Activated T-cell treated with anti-CD3 and anti-CD28 coated beads, Interleukin-2, amount 50 U/mL, for 24 hours (primary cell): ENCODE results near the gene EGFR.

Experiments
- DNase-seq: peaks from one replicate; pipeline ENCODE4 v3.0.0-alpha.2; 2020
- H3K27ac Mint-ChIP-seq: 2 replicates; pipeline ENCODE4 v1.8.0; 2020; ENCODE audit warnings: mild to moderate bottlenecking, mixed read lengths
- H3K27me3 Mint-ChIP-seq: 2 replicates; pipeline ENCODE4 v1.8.0; 2020; ENCODE audit warnings: mixed read lengths
- H3K36me3 Mint-ChIP-seq: 2 replicates; pipeline ENCODE4 v1.8.0; 2020; ENCODE audit warnings: low read depth, mixed read lengths
- H3K4me1 Mint-ChIP-seq: 2 replicates; pipeline ENCODE4 v1.8.0; 2020; ENCODE audit warnings: low read depth, mixed read lengths
- H3K4me3 Mint-ChIP-seq: 2 replicates; pipeline ENCODE4 v1.8.0; 2020; ENCODE audit warnings: mild to moderate bottlenecking, moderate library complexity, mixed read lengths
- H3K9me3 Mint-ChIP-seq: 2 replicates; pipeline ENCODE4 v1.8.0; 2020; ENCODE audit warnings: mixed read lengths

Gene EGFR

GRCh38 chr7:55145606-55146005, 126.8 kb downstream of the EGFR start:
- no peak overlapping the region for H3K4me3 Mint-ChIP-seq
- DNase-seq = no peak
- H3K27ac Mint-ChIP-seq = no peak overlapping the region
- H3K4me1 Mint-ChIP-seq = peaks cover 2% of the 10 kb centered on the region
- H3K36me3 Mint-ChIP-seq = no peaks in the 10 kb centered on the region
- H3K27me3 Mint-ChIP-seq = peaks cover 48% of the 10 kb centered on the region
- H3K9me3 Mint-ChIP-seq = no peaks in the 10 kb centered on the region

- no peak overlapping the region for H3K4me3 Mint-ChIP-seq
- no peak overlapping the region for H3K27ac Mint-ChIP-seq
- peaks cover 46% of the 10 kb centered on the region for H3K27me3 Mint-ChIP-seq
- H3K36me3 Mint-ChIP-seq = no peaks in the 10 kb centered on the region
- no peak for DNase-seq
- H3K4me1 Mint-ChIP-seq = no peaks in the 10 kb centered on the region
- H3K9me3 Mint-ChIP-seq = no peaks in the 10 kb centered on the region
Measured at GRCh38 chr7:55147101-55147500, 128.3 kb downstream of the EGFR start.

DNA sequence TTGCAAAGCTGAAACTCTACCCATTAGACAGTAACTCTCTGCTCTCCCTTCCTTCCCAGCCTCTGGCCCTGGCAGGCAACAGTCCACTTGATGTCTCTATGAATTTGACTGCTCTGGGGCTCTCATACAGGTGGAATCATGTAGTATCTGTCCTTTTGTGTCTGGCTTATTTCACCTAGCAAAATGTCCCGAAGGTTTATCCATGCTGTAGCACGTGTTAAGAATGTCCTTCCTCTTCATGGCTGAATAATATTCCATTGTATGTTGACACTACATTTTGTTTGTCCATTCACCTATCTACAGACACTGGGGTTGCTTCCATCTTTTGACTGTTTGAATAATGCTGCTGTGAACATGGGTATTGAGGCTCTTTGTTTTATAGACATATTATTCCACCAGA, 128.9 kb downstream of the EGFR start:
- Mint-ChIP-seq H3K27ac (no peak overlapping the region), H3K36me3 (no peaks in the 10 kb centered on the region), H3K4me3 (no peak overlapping the region), H3K4me1 (no peaks in the 10 kb centered on the region), H3K9me3 (no peaks in the 10 kb centered on the region), H3K27me3 (peaks cover 43% of the 10 kb centered on the region)
- DNase-seq = no peak

DNA sequence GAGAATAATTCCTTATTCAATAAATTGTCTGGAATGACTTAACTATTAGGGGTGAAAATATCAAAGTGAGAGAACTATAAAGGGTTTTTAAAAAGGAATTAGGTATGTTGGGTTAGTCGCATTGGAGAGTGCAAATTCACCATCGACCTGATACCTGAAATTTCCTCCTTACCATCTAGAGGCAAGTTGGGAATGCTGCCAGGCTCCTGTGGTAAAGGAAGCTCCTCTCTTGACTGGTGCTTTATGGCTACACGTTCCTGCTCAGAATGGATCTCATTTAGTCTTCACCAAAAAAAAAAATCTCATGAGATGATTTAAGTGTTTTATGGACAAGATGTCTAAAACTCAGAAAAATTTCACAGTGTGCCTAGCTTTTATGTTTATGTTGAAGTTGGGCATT, 129.8 kb downstream of the EGFR start:
- Mint-ChIP-seq H3K27ac (no peak overlapping the region), H3K9me3 (no peaks in the 10 kb centered on the region), H3K4me1 (no peaks in the 10 kb centered on the region), H3K36me3 (no peaks in the 10 kb centered on the region), H3K27me3 (peaks cover 36% of the 10 kb centered on the region), H3K4me3 (no peak overlapping the region)
- no peak for DNase-seq

GRCh38 chr7:55149001-55149400, 130.2 kb downstream of the EGFR start:
- Mint-ChIP-seq H3K27ac (no peak overlapping the region), H3K4me3 (no peak overlapping the region), H3K36me3 (no peaks in the 10 kb centered on the region), H3K4me1 (no peaks in the 10 kb centered on the region), H3K27me3 (peaks cover 35% of the 10 kb centered on the region), H3K9me3 (no peaks in the 10 kb centered on the region)
- DNase-seq = no peak

DNA sequence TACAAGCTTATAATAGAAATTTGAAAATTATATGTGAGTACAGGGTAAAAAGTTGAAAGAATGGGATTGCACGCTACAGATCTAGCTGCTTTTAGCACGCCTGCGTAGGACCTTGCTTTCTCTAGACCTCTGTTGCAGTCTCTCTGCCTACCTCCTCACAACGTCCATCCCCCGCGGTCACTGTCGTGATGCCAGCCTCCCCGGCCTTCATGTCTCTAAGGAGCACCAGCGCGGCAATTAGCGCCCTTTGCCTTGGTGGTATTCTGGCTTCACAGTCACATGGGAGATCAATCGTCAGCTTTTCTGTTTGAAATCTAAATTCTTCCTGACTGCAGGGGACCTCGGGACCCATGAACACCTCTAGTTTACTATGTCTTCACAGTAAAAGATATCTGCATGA, 131.3 kb downstream of the EGFR start:
- Mint-ChIP-seq H3K4me3 (no peak overlapping the region), H3K9me3 (no peaks in the 10 kb centered on the region), H3K36me3 (no peaks in the 10 kb centered on the region), H3K27me3 (peaks cover 29% of the 10 kb centered on the region), H3K4me1 (no peaks in the 10 kb centered on the region), H3K27ac (no peak overlapping the region)
- no peak for DNase-seq

GRCh38 chr7:55150709-55151451, 132.1 kb downstream of the EGFR start:
- no peak overlapping the region for H3K4me3 Mint-ChIP-seq
- DNase-seq = no peak
- no peak overlapping the region for H3K27ac Mint-ChIP-seq
- no peaks in the 10 kb centered on the region for H3K4me1 Mint-ChIP-seq
- H3K9me3 Mint-ChIP-seq = no peaks in the 10 kb centered on the region
- H3K36me3 Mint-ChIP-seq = no peaks in the 10 kb centered on the region
- peaks cover 23% of the 10 kb centered on the region for H3K27me3 Mint-ChIP-seq

DNA sequence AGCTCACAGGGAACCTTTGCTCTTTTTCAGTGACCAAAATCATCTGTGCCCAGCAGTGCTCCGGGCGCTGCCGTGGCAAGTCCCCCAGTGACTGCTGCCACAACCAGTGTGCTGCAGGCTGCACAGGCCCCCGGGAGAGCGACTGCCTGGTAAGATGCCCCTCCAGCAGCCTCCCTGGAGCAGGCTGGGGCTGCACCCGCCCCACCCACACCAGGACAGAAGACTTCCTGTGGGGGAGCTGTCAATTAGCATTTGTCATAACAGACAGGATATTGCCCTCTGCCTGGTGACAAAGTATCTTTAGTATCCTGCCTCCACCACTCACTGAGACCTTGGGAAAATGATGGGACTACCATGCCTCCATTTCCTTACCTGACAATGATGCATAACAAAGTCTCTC, 133.7 kb downstream of the EGFR start:
- DNase-seq = no peak
- Mint-ChIP-seq H3K4me3 (no peak overlapping the region), H3K4me1 (peaks cover 3% of the 10 kb centered on the region), H3K27me3 (peaks cover 27% of the 10 kb centered on the region), H3K36me3 (no peaks in the 10 kb centered on the region), H3K27ac (no peak overlapping the region), H3K9me3 (no peaks in the 10 kb centered on the region)

- H3K36me3 Mint-ChIP-seq = no peaks in the 10 kb centered on the region
- no peaks in the 10 kb centered on the region for H3K9me3 Mint-ChIP-seq
- H3K4me1 Mint-ChIP-seq = peaks cover 3% of the 10 kb centered on the region
- no peak overlapping the region for H3K4me3 Mint-ChIP-seq
- no peak for DNase-seq
- H3K27me3 Mint-ChIP-seq = peaks cover 31% of the 10 kb centered on the region
- H3K27ac Mint-ChIP-seq = no peak overlapping the region
Measured at GRCh38 chr7:55154096-55154495, 135.3 kb downstream of the EGFR start.

GRCh38 chr7:55155351-55156117, 136.7 kb downstream of the EGFR start:
- no peak overlapping the region for H3K27ac Mint-ChIP-seq
- H3K36me3 Mint-ChIP-seq = no peaks in the 10 kb centered on the region
- no peak overlapping the region for H3K4me3 Mint-ChIP-seq
- H3K27me3 Mint-ChIP-seq = peaks cover 36% of the 10 kb centered on the region
- H3K4me1 Mint-ChIP-seq = peaks cover 3% of the 10 kb centered on the region
- H3K9me3 Mint-ChIP-seq = no peaks in the 10 kb centered on the region
- DNase-seq = no peak

DNA sequence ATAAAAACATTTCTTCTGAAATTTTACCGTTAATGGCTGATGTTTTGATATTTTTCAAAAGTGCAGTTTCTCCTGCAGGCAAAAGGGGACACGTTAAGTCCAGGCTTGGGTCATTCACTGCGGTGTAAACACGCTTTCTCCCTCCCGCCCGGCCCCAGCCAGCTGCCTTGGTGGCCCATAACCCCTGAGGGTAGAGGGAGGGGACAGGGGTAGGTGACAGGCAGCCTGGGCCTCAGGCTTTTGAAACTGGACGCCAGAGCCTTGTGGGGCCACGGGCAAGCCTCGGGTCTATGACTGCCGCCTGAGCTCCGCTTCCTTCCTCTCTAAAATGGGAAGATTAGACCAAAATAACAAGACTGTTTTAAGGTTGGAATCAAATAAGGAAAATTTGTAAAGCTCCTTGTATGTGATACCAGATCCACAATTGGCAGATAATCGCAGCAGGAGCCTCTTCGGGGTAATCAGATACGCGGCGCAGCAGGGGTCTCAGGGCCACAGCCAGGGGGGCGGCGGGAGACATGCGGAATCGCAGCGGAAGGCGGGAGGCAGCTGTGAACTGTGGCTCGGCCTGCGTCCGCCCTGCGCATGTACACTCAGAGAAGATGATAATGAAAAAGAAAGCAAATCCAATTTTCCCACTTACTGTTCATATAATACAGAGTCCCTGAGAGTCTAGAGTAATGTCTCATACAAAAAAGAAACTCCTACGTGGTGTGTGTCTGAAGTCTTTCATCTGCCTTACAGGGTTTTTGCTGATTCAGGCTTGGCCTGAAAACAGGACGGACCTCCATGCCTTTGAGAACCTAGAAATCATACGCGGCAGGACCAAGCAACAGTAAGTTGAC, 138.3 kb downstream of the EGFR start:
- no peak overlapping the region for H3K4me3 Mint-ChIP-seq
- H3K27me3 Mint-ChIP-seq = peaks cover 30% of the 10 kb centered on the region
- H3K9me3 Mint-ChIP-seq = no peaks in the 10 kb centered on the region
- no peaks in the 10 kb centered on the region for H3K36me3 Mint-ChIP-seq
- DNase-seq = no peak
- H3K27ac Mint-ChIP-seq = no peak overlapping the region
- peaks cover 3% of the 10 kb centered on the region for H3K4me1 Mint-ChIP-seq

- Mint-ChIP-seq H3K27ac (no peak overlapping the region), H3K36me3 (no peaks in the 10 kb centered on the region), H3K4me3 (no peak overlapping the region), H3K4me1 (peaks cover 3% of the 10 kb centered on the region), H3K9me3 (no peaks in the 10 kb centered on the region), H3K27me3 (peaks cover 30% of the 10 kb centered on the region)
- no peak for DNase-seq
Measured at GRCh38 chr7:55157764-55158105, 138.9 kb downstream of the EGFR start.

- Mint-ChIP-seq H3K9me3 (no peaks in the 10 kb centered on the region), H3K4me3 (no peak overlapping the region)
Measured at GRCh38 chr7:55158541-55159382, 139.9 kb downstream of the EGFR start.

GRCh38 chr7:55160539-55160938, 141.7 kb downstream of the EGFR start:
- Mint-ChIP-seq H3K4me3 (no peak overlapping the region), H3K4me1 (peaks cover 3% of the 10 kb centered on the region), H3K36me3 (no peaks in the 10 kb centered on the region), H3K27ac (no peak overlapping the region), H3K27me3 (peaks cover 27% of the 10 kb centered on the region), H3K9me3 (no peaks in the 10 kb centered on the region)
- DNase-seq = no peak

More at GRCh38 chr7:55158541-55159382, 139.9 kb downstream of the EGFR start:
- Mint-ChIP-seq H3K27ac (no peak overlapping the region), H3K4me1 (peaks cover 3% of the 10 kb centered on the region), H3K27me3 (peaks cover 29% of the 10 kb centered on the region), H3K36me3 (no peaks in the 10 kb centered on the region)
- no peak for DNase-seq
